Activated naive CD4-positive, alpha-beta T cell treated with anti-CD3 and anti-CD28 coated beads, Interleukin-2, amount 50 U/mL, for 24 hours (primary cell): ENCODE results near the gene PRMT5.

Experiments used
- H3K27ac Mint-ChIP-seq: one replicate; pipeline ENCODE4 v1.8.0; 2021; ENCODE audit warnings: mild to moderate bottlenecking, mixed read lengths
- H3K27me3 Mint-ChIP-seq: one replicate; pipeline ENCODE4 v1.8.0; 2021; ENCODE audit warnings: mixed read lengths
- H3K36me3 Mint-ChIP-seq: one replicate; pipeline ENCODE4 v1.8.0; 2021; ENCODE audit warnings: mixed read lengths
- H3K4me1 Mint-ChIP-seq: one replicate; pipeline ENCODE4 v1.8.0; 2021; ENCODE audit warnings: mixed read lengths
- H3K4me3 Mint-ChIP-seq: one replicate; pipeline ENCODE4 v1.8.0; 2021; ENCODE audit warnings: mild to moderate bottlenecking, mixed read lengths
- H3K9me3 Mint-ChIP-seq: one replicate; pipeline ENCODE4 v1.8.0; 2021; ENCODE audit warnings: mixed read lengths

Gene PRMT5

GRCh38 chr14:22878271-22879246, 50.6 kb downstream of the PRMT5 start:
- no peak overlapping the region for H3K4me3 Mint-ChIP-seq
- peaks cover 32% of the 10 kb centered on the region for H3K4me1 Mint-ChIP-seq
- H3K9me3 Mint-ChIP-seq, result no peaks in the 10 kb centered on the region
- H3K27me3 Mint-ChIP-seq, result no peaks in the 10 kb centered on the region
- H3K27ac Mint-ChIP-seq, result peak overlapping the region; percentile 81
- peaks cover 8% of the 10 kb centered on the region for H3K36me3 Mint-ChIP-seq

GRCh38 chr14:22877000-22877501, 52.1 kb downstream of the PRMT5 start:
- no peak overlapping the region for H3K4me3 Mint-ChIP-seq
- no peak overlapping the region for H3K27ac Mint-ChIP-seq
- peaks cover 30% of the 10 kb centered on the region for H3K4me1 Mint-ChIP-seq
- H3K27me3 Mint-ChIP-seq, result no peaks in the 10 kb centered on the region
- H3K9me3 Mint-ChIP-seq, result no peaks in the 10 kb centered on the region
- peaks cover 8% of the 10 kb centered on the region for H3K36me3 Mint-ChIP-seq

GRCh38 chr14:22875748-22876319, 53.3 kb downstream of the PRMT5 start:
- no peak overlapping the region for H3K27ac Mint-ChIP-seq
- no peaks in the 10 kb centered on the region for H3K27me3 Mint-ChIP-seq
- H3K4me1 Mint-ChIP-seq, result peaks cover 26% of the 10 kb centered on the region
- H3K36me3 Mint-ChIP-seq, result peaks cover 8% of the 10 kb centered on the region
- no peak overlapping the region for H3K4me3 Mint-ChIP-seq
- H3K9me3 Mint-ChIP-seq, result no peaks in the 10 kb centered on the region

DNA sequence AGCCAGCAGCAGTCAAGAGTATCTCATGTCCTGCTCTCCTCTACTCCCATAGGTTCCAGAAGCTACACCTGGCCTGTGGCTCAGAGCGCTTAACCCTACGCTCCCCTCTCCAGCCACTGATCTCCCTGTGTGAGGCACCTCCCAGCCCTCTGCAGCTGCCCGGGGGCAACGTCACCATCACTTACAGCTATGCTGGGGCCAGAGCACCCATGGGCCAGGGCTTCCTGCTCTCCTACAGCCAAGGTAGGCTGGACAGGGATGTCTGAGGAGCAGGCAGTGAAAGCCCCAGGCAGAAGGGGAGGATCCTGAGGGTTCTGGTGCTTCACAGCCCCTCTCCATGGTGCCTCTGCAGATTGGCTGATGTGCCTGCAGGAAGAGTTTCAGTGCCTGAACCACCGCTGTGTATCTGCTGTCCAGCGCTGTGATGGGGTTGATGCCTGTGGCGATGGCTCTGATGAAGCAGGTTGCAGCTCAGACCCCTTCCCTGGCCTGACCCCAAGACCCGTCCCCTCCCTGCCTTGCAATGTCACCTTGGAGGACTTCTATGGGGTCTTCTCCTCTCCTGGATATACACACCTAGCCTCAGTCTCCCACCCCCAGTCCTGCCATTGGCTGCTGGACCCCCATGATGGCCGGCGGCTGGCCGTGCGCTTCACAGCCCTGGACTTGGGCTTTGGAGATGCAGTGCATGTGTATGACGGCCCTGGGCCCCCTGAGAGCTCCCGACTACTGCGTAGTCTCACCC, 54.0 kb downstream of the PRMT5 start:
- Mint-ChIP-seq H3K36me3 (peaks cover 8% of the 10 kb centered on the region), H3K27ac (no peak overlapping the region), H3K4me3 (no peak overlapping the region), H3K9me3 (no peaks in the 10 kb centered on the region), H3K4me1 (peaks cover 32% of the 10 kb centered on the region), H3K27me3 (no peaks in the 10 kb centered on the region)

DNA sequence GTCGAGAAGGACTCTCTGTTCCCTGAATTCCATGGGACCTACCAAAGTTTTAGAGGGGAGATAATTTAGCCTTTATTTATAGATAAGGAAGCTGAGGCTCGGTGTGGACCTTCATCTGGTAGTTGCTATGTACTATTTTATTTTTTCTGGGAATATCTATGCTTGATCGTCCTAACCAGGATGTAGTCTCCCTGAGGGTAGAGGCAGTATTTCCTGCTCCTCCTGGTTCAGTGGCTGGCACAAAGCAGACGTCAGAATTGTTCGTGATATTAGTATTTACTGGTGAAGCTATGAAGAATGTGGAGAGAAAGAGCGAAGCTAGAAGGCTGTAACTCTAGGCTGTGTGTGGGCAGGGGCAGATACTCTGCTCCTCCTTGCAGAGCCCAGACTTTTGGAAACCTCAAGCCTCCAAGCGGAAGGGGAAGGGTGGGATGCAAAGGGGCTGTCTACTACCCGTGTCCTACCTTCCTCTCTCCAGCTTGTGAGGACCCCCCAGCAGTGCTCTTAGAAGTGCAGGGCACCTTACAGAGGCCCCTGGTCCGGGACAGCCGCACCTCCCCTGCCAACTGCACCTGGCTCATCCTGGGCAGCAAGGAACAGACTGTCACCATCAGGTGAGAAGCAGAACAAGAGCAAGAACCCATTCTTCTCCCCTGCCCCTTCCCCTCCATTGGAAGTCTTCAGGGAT, 56.2 kb downstream of the PRMT5 start:
- Mint-ChIP-seq H3K27me3 (no peaks in the 10 kb centered on the region), H3K9me3 (no peaks in the 10 kb centered on the region), H3K27ac (peak overlapping the region; percentile 98), H3K4me1 (peaks cover 33% of the 10 kb centered on the region), H3K4me3 (peak overlapping the region; percentile 90), H3K36me3 (peaks cover 4% of the 10 kb centered on the region)

DNA sequence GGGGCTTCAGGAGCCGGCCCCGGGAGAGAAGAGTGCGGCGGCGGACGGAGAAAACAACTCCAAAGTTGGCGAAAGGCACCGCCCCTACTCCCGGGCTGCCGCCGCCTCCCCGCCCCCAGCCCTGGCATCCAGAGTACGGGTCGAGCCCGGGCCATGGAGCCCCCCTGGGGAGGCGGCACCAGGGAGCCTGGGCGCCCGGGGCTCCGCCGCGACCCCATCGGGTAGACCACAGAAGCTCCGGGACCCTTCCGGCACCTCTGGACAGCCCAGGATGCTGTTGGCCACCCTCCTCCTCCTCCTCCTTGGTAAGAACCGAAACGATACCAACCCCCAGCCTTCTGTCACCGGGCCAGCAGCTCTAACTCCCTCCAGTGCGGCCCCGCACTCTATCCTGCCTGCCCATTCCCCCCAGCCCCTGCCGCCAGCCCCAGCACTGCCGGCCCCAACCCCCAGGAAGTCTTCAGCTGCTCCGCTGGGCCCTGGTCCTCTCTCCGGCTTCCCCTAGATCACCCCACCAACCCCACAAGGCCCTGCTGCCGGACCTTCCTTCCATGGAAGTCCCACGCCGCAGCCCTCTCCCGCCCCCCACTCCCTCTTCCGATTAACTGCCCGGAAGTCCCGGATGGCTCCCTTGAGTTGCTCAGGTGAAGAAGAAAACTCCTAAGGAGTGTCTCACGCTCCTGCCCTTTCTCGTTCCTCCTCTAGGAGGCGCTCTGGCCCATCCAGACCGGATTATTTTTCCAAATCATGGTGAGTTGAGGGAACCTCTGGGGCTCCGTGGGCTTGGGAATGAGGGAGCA, 56.9 kb downstream of the PRMT5 start:
- Mint-ChIP-seq H3K27ac (peak overlapping the region; percentile 98), H3K4me1 (peaks cover 33% of the 10 kb centered on the region)

GRCh38 chr14:22871224-22872032, 57.7 kb downstream of the PRMT5 start, which contains the start of gene LRP10:
Gene LRP10 (plus strand): TSS chr14:22871740. CDS start chr14:22872304, 564 bp downstream.
- Mint-ChIP-seq H3K27me3 (no peaks in the 10 kb centered on the region), H3K4me1 (peaks cover 37% of the 10 kb centered on the region), H3K9me3 (no peaks in the 10 kb centered on the region), H3K36me3 (peaks cover 3% of the 10 kb centered on the region), H3K4me3 (peak within 1 kb of the TSS; percentile 97), H3K27ac (peak within 1 kb of the TSS; percentile 99)

More for the DNA sequence above, 56.9 kb downstream of the PRMT5 start:
- H3K36me3 Mint-ChIP-seq, result peaks cover 3% of the 10 kb centered on the region
- H3K4me3 Mint-ChIP-seq, result peak overlapping the region; percentile 97
- H3K9me3 Mint-ChIP-seq, result no peaks in the 10 kb centered on the region
- no peaks in the 10 kb centered on the region for H3K27me3 Mint-ChIP-seq

GRCh38 chr14:22870811-22871223, 58.4 kb downstream of the PRMT5 start:
- no peaks in the 10 kb centered on the region for H3K27me3 Mint-ChIP-seq
- H3K4me3 Mint-ChIP-seq, result peak overlapping the region; percentile 97
- no peaks in the 10 kb centered on the region for H3K36me3 Mint-ChIP-seq
- no peaks in the 10 kb centered on the region for H3K9me3 Mint-ChIP-seq
- H3K4me1 Mint-ChIP-seq, result peaks cover 39% of the 10 kb centered on the region
- peak overlapping the region; percentile 99 for H3K27ac Mint-ChIP-seq
